GOT3 (cell line): Measurements from ENCODE around the gene ADARB2.

Source experiments
- DNase-seq: peaks from one replicate; lab custom pipeline; 2025; ENCODE audit warnings: mixed read lengths; lab: John Stamatoyannopoulos, UW

ADARB2 gene

GRCh38 chr10:1289591-1289990, 447.7 kb downstream of the ADARB2 start:
- no peak for DNase-seq

GRCh38 chr10:1287971-1288401, 449.3 kb downstream of the ADARB2 start:
- no peak for DNase-seq

GRCh38 chr10:1287487-1287886, 449.8 kb downstream of the ADARB2 start:
- no peak for DNase-seq

- DNase-seq, result no peak
These were observed 453.2 kb downstream of the ADARB2 start for GRCh38 chr10:1284076-1284475.

- no peak for DNase-seq
These were observed 455.9 kb downstream of the ADARB2 start for GRCh38 chr10:1281405-1281782.

GRCh38 chr10:1280466-1281404, 456.6 kb downstream of the ADARB2 start:
- no peak for DNase-seq

- DNase-seq, result no peak
These were observed 459.0 kb downstream of the ADARB2 start for GRCh38 chr10:1278306-1278705.

GRCh38 chr10:1274701-1275544, 462.4 kb downstream of the ADARB2 start:
- no peak for DNase-seq

- DNase-seq, result no peak
These were observed 463.1 kb downstream of the ADARB2 start for GRCh38 chr10:1274111-1274661.

GRCh38 chr10:1273372-1274105, 463.8 kb downstream of the ADARB2 start:
- DNase-seq, result no peak

GRCh38 chr10:1272777-1273161, 464.6 kb downstream of the ADARB2 start:
- DNase-seq, result no peak

GRCh38 chr10:1272079-1272776, 465.1 kb downstream of the ADARB2 start:
- no peak for DNase-seq

- DNase-seq, result no peak
These were observed 466.4 kb downstream of the ADARB2 start for GRCh38 chr10:1270906-1271305.

- no peak for DNase-seq
These were observed 466.8 kb downstream of the ADARB2 start for GRCh38 chr10:1270490-1270889.

GRCh38 chr10:1268831-1269230, 468.5 kb downstream of the ADARB2 start:
- no peak for DNase-seq

GRCh38 chr10:1267568-1267967, 469.8 kb downstream of the ADARB2 start:
- DNase-seq, result no peak

GRCh38 chr10:1267148-1267547, 470.2 kb downstream of the ADARB2 start:
- no peak for DNase-seq

- DNase-seq, result no peak
These were observed 471.1 kb downstream of the ADARB2 start for GRCh38 chr10:1266033-1266802.

GRCh38 chr10:1264001-1264400, 473.3 kb downstream of the ADARB2 start:
- DNase-seq, result no peak

GRCh38 chr10:1257274-1257673, 480.1 kb downstream of the ADARB2 start:
- DNase-seq, result no peak

GRCh38 chr10:1256432-1256725, 480.9 kb downstream of the ADARB2 start:
- no peak for DNase-seq
